Mucosa of descending colon (tissue), 3 donors: ENCODE measurements around the gene CCDC13. TPM values are rescaled to one million over a fixed set of nuclear protein-coding genes. Genes with fewer than 3 reads are reported as not detected.

Experiments used
- ATAC-seq: fragments of 200-7000 bp; cut with Tn5 transposase; one replicate; pipeline ENCODE4 v1.9.1; 2020; ENCODE audit warnings: mild to moderate bottlenecking, moderate library complexity
- DNase-seq, 3 donors: peaks; one replicate each; pipeline ENCODE4 v3.0.0-alpha.2; 2020
- H3K36me3 ChIP-seq: fragments of 200-600 bp; one replicate; pipeline ENCODE4 v1.8.0; 2021; ENCODE audit warnings: low read depth, mild to moderate bottlenecking
- H3K4me1 ChIP-seq: fragments of 200-600 bp; one replicate; pipeline ENCODE4 v1.8.0; 2021; ENCODE audit warnings: low read depth, mild to moderate bottlenecking
- H3K4me3 ChIP-seq: fragments of 200-600 bp; one replicate; pipeline ENCODE4 v1.8.0; 2021; ENCODE audit warnings: mild to moderate bottlenecking
- H3K9me3 ChIP-seq: fragments of 200-600 bp; one replicate; pipeline ENCODE4 v1.8.0; 2021; ENCODE audit warnings: mild to moderate bottlenecking
- intact Hi-C, 2 donors: fragments of 100-400 bp; cut with DNase I in 1 of 2; cut with micrococcal nuclease in 1 of 2; formaldehyde crosslinking; loops; one replicate each; pipeline versions ENCODE4 v1.11.0 to v1.11.1; 2022; cut with DNase I, micrococcal nuclease
- total RNA-seq, 3 donors: library from RNA; stranded (reverse); fragmentation: NEBNext Ultra II Directional in 2 of 3; extraction: Animal tissue kit (Norgen Biotek cat#: 25700) in 2 of 3; gene quantifications; one replicate each; pipeline versions ENCODE4 v1.2.1 to v1.2.4, GENCODE V29; 2021 to 2023
- TF ChIP-seq, protein P1 (sequence below): fragments of 200-600 bp; IDR thresholded peaks from one replicate; pipeline ENCODE4 v1.8.0; 2022; ENCODE audit warnings: antibody characterized with exemption, mild to moderate bottlenecking
- donor health status: DM: no; HTN: no; CAD: no; lungs with moderate emphysema.
- donor health status: DM: no; HTN: no; CAD: no.
- donor health status: DM: no; HTN: yes; CAD: no.

Gene CCDC13
- total RNA-seq, 3 donors from 2014 or later, result 2.2 to 3.3 (median 3.0) TPM

DNA sequence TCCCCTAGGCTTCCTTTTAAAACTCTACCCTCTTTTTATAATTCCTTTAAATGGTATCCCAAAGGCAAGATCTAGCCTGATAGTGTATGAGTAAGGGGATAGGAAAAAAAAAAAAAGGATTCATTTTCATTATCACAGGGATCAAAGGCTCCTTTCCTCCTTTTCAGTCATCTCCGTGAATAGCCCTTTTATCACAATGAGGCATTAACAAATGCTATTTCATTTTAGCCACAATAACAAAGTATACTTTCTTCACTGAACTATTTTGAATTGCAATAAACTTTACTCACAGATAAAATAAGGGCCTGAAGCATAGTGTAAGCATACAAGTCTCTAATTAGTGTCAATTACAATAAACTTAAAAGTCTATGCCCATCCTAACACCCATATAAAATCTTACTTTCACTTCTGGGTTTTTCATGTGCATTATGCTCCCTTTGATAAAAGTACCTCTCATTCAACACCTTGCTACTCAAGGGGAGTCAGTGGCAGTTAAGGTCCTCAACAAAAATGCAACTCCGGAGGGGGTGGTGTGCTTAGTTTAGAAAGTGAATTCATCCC lies 22.6 kb upstream of the CCDC13 start:
- intact Hi-C loops, result no loop called here
- ATAC-seq, result peak; percentile 17
- H3K4me3 ChIP-seq, result no peak overlapping the region
- DNase-seq, result no peak
- H3K36me3 ChIP-seq, result no peaks in the 10 kb centered on the region
- H3K4me1 ChIP-seq, result peaks cover 7% of the 10 kb centered on the region
- H3K9me3 ChIP-seq, result no peaks in the 10 kb centered on the region
- TF ChIP-seq, protein P1, sequence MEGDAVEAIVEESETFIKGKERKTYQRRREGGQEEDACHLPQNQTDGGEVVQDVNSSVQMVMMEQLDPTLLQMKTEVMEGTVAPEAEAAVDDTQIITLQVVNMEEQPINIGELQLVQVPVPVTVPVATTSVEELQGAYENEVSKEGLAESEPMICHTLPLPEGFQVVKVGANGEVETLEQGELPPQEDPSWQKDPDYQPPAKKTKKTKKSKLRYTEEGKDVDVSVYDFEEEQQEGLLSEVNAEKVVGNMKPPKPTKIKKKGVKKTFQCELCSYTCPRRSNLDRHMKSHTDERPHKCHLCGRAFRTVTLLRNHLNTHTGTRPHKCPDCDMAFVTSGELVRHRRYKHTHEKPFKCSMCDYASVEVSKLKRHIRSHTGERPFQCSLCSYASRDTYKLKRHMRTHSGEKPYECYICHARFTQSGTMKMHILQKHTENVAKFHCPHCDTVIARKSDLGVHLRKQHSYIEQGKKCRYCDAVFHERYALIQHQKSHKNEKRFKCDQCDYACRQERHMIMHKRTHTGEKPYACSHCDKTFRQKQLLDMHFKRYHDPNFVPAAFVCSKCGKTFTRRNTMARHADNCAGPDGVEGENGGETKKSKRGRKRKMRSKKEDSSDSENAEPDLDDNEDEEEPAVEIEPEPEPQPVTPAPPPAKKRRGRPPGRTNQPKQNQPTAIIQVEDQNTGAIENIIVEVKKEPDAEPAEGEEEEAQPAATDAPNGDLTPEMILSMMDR, result no peak

DNA sequence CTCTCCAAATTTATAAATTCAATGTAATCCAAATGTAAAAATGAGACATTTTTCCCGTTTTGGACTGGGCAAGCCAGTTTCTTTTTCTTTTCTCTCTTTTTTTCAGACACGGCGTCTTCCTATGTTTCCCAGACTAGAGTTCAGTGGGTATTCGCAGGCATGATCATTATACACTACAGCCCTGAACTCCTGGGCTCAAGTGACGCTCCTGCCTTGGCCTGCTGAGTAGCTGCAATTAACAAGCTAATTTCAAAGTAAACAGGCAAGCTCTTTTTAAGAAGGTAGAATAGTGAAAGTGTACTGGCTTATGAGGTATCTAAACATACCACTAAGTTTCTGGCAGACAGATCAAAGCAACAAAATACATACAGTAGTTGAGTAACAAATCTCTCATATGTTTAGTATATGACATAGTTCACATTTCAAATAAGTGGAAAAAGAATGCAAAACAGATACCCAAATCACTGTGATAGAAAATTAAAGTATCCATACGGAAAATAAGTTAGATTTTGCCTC lies 17.7 kb upstream of the CCDC13 start:
- H3K36me3 ChIP-seq, result no peaks in the 10 kb centered on the region
- ATAC-seq, result no peak
- H3K4me1 ChIP-seq, result peaks cover 5% of the 10 kb centered on the region
- H3K4me3 ChIP-seq, result no peak overlapping the region
- no peak for DNase-seq
- intact Hi-C loops, result no loop called here
- no peaks in the 10 kb centered on the region for H3K9me3 ChIP-seq
- TF ChIP-seq, protein P1, result no peak

DNA sequence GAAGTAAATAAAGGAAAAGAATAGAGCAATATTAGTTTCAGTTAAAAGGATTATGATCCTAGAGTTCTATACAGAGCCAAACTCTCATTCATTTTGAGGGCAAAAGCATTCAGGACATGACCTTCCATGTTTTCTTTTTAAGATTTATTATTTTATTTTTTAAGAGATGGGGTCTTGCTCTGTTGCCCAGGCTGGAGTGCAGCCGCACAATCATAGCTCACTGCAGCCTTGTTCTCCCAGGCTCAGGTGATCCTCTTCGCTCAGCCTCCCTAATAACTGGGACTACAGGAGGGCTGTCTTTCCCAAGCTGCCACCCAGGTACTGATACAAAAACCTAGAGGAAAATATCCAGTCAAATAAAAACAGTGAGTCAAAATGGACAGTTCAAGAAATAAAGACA lies 13.6 kb upstream of the CCDC13 start:
- DNase-seq (no peak), ATAC-seq (no peak)
- Histone ChIP-seq H3K36me3 (no peaks in the 10 kb centered on the region), H3K9me3 (no peaks in the 10 kb centered on the region), H3K4me1 (peaks cover 5% of the 10 kb centered on the region), H3K4me3 (no peak overlapping the region)
- TF ChIP-seq, protein P1, result no peak
- intact Hi-C loops, result loop anchor here in 1 of 2 donors (10.0 kb wide), 1 partner anchor 48 kb away; no protein-coding TSS in a partner anchor

DNA sequence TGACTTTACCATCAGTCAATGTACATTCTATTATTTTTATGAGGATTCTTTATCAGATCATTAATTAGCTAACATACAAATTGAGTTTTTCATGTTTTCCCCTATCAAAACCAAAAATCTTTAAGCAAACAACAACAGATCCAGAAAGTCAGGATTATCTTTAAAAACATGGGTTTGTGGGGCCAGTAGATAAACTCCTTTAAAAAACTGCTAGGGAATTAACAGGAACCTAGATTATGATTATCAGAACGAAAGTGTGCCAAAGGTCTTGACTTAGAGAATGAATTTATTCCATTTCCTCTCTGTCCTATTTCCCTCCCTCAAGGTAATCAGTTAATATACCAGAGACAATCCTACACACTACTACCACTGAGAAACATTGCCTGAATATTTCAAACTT lies 13.2 kb upstream of the CCDC13 start:
- intact Hi-C loops, result loop anchor here in 1 of 2 donors (10.0 kb wide), 1 partner anchor 49 kb away; no protein-coding TSS in a partner anchor
- ATAC-seq, result no peak
- no peaks in the 10 kb centered on the region for H3K36me3 ChIP-seq

DNA sequence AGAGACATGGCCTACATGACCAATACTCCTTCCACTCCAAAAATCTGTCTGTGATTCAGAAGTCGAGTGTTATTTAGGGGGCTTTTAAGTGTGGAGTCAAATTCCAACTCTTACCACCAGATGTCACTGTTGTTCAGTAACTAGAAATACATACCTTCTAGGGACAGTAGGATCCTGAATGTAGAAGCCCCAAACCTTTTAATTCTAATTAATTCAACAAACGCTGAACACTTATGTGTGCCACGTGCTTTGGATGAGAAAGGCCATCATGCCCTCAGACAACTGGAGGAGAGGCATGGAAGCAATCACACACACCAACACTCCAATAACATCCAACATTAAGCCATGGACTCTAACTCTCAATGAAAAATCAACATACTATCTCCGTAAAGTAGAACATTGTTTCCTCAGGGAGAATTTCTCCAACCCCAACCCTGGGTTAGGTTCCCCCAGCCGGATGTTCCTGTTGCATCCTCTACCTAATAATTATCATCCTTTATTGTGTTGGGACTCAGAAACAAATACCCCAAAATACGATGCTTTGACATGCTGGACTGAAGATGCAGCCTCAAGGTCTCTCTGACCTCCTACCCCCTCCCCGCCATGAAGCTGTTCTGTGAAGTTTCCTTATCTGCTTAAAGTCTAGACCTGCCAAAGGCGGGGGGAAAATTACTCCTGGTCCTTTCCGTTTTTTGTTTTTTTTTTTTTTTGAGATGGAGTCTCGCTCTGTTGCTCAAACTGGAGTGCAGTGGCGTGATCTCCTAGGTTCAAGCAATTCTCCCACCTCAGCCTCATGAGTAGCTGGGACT lies 8.0 kb upstream of the CCDC13 start:
- peak in 1 of 3 donors; percentile 77 for DNase-seq
- Histone ChIP-seq H3K36me3 (no peaks in the 10 kb centered on the region), H3K4me3 (no peak overlapping the region), H3K4me1 (peaks cover 10% of the 10 kb centered on the region), H3K9me3 (no peaks in the 10 kb centered on the region)
- ATAC-seq, result peak; percentile 69
- intact Hi-C loops, result loop anchor here (5.0 to 10.0 kb wide), 2 partner anchors 54 to 56 kb away; no protein-coding TSS in a partner anchor
- TF ChIP-seq, protein P1, result peak; percentile 35

More for the DNA sequence above, 13.2 kb upstream of the CCDC13 start:
- TF ChIP-seq, protein P1, result no peak
- no peak for DNase-seq
- no peak overlapping the region for H3K4me3 ChIP-seq
- peaks cover 5% of the 10 kb centered on the region for H3K4me1 ChIP-seq
- H3K9me3 ChIP-seq, result no peaks in the 10 kb centered on the region
